ENCODE measurements around the gene COMMD1. TPM values are rescaled to one million over a fixed set of nuclear protein-coding genes. Genes with fewer than 3 reads are reported as not detected.
"Not testable (repeated sequence)": the region's sequence is repeated elsewhere in the genome, so short reads cannot be mapped to it uniquely, and the experiment has no call there.

The COMMD1 gene
- total RNA-seq, 2 donors from 2014 or later = 20.4 to 37.0 TPM

GRCh38 chr2:62032096-62032495, 126.6 kb downstream of the COMMD1 start:
- DNase-seq (ENCODE audit: low spot score in 2 of 2) (no peak), ATAC-seq (no peak)
- H3K36me3 Mint-ChIP-seq = no peaks in the 10 kb centered on the region
- H3K9me3 Mint-ChIP-seq = no peaks in the 10 kb centered on the region
- no peak overlapping the region for H3K27ac Mint-ChIP-seq

- DNase-seq (ENCODE audit: low spot score in 2 of 2) (no peak), ATAC-seq (no peak)
- Mint-ChIP-seq H3K36me3 (no peaks in the 10 kb centered on the region), H3K9me3 (no peaks in the 10 kb centered on the region), H3K27ac (no peak overlapping the region)
Observed at GRCh38 chr2:62034715-62035114, 129.2 kb downstream of the COMMD1 start.

DNA sequence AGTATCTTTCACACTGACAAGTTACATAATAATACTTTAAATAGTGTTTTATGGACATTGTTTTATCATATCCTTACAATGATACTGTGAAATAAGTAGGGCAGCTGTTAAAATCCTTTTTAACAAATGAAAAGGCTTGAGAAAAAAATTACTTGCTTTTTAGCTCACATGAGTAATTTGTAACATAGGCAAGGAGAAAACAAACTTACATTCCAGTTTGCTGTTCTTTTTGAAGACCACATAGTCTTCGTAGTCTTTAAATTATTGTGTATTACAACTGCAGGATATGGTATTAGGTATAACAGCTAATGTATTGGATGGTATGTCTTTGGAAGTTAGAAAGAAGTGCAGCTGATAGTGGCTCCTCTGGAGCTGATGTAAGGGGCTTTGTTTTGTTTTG, 130.8 kb downstream of the COMMD1 start:
- Mint-ChIP-seq H3K36me3 (peaks cover 4% of the 10 kb centered on the region in 2 donors), H3K27ac (no peak overlapping the region), H3K9me3 (no peaks in the 10 kb centered on the region)
- DNase-seq (ENCODE audit: low spot score in 2 of 2) = no peak
- ATAC-seq = no peak

GRCh38 chr2:62036761-62037250, 131.3 kb downstream of the COMMD1 start:
- no peak overlapping the region for H3K27ac Mint-ChIP-seq
- peaks cover 9 to 10% of the 10 kb centered on the region in 2 donors for H3K36me3 Mint-ChIP-seq
- no peak for DNase-seq (ENCODE audit: low spot score in 2 of 2)
- no peaks in the 10 kb centered on the region for H3K9me3 Mint-ChIP-seq
- ATAC-seq = no peak

DNA sequence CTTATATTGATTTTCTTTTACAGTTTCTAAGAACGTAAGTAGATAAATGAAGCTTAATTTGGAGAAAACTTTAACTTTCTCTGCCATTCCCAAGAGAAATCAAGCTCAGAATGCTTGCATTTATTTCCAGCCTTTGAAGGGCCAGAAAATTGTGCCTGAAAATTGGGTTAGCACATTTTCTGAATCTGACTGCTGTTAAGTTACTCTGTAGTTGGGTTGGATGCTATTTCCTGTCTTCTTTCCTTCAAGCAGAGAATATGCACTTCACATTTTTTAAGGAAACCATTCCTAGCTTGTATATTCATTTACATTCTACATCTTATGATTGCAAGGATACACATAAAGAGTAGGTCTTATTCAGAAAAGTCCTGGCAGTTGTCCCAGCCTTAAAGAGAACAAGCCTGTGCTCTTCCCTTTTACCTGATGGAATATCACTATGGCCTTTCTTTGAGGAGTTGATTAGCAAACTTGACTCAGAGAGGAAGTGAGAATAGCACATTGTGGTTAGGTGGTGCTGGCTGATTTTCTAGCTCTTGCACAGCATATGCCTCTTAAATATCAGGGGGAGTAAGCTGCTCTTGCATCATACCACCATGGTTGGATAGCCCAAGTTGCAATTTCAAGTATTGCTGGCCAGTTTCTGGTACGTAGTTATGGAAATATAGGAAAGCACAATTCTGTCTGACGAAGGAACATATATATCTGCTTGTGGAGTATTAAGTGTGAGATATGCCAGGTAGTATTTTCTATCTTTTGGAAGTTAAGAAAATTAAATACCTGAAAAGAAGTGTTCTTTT, 133.7 kb downstream of the COMMD1 start:
- Mint-ChIP-seq H3K36me3 (peaks cover 13% of the 10 kb centered on the region in 2 donors), H3K27ac (peak overlapping the region in 1 of 2 donors; percentile 39), H3K9me3 (no peaks in the 10 kb centered on the region)
- ATAC-seq (peak; percentile 97 to 99), DNase-seq (ENCODE audit: low spot score in 2 of 2) (peak in 1 of 2 donors; percentile 24)

- no peak for ATAC-seq
- DNase-seq (ENCODE audit: low spot score in 2 of 2) = no peak
- Mint-ChIP-seq H3K27ac (no peak overlapping the region), H3K36me3 (peaks cover 13 to 19% of the 10 kb centered on the region in 2 donors), H3K9me3 (peaks cover 0 to 4% of the 10 kb centered on the region in 2 donors)
Observed at GRCh38 chr2:62040926-62041325, 135.5 kb downstream of the COMMD1 start.

GRCh38 chr2:62041701-62042385, 136.4 kb downstream of the COMMD1 start:
- H3K9me3 Mint-ChIP-seq; ATAC-seq; DNase-seq (ENCODE audit: low spot score in 2 of 2); H3K27ac Mint-ChIP-seq: not testable (repeated sequence)
- peaks cover 13 to 19% of the 10 kb centered on the region in 2 donors for H3K36me3 Mint-ChIP-seq

GRCh38 chr2:62042400-62042799, 136.9 kb downstream of the COMMD1 start:
- no peak overlapping the region for H3K27ac Mint-ChIP-seq
- no peak for ATAC-seq
- peaks cover 0 to 4% of the 10 kb centered on the region in 2 donors for H3K9me3 Mint-ChIP-seq
- DNase-seq (ENCODE audit: low spot score in 2 of 2) = no peak
- H3K36me3 Mint-ChIP-seq = peaks cover 13 to 19% of the 10 kb centered on the region in 2 donors

- H3K36me3 Mint-ChIP-seq = peaks cover 13 to 19% of the 10 kb centered on the region in 2 donors
- H3K9me3 Mint-ChIP-seq = peaks cover 0 to 4% of the 10 kb centered on the region in 2 donors
- H3K27ac Mint-ChIP-seq = no peak overlapping the region
- ATAC-seq (no peak), DNase-seq (ENCODE audit: low spot score in 2 of 2) (no peak)
Observed at GRCh38 chr2:62042944-62043343, 137.5 kb downstream of the COMMD1 start.

- H3K36me3 Mint-ChIP-seq = peaks cover 13 to 19% of the 10 kb centered on the region in 2 donors
- DNase-seq (ENCODE audit: low spot score in 2 of 2) = no peak
- no peak for ATAC-seq
- H3K27ac Mint-ChIP-seq = no peak overlapping the region
- H3K9me3 Mint-ChIP-seq = peaks cover 0 to 4% of the 10 kb centered on the region in 2 donors
Observed at GRCh38 chr2:62045017-62045543, 139.6 kb downstream of the COMMD1 start.

GRCh38 chr2:62046141-62046540, 140.7 kb downstream of the COMMD1 start:
- ATAC-seq (no peak), DNase-seq (ENCODE audit: low spot score in 2 of 2) (no peak)
- H3K9me3 Mint-ChIP-seq = peaks cover 0 to 4% of the 10 kb centered on the region in 2 donors
- H3K27ac Mint-ChIP-seq = no peak overlapping the region
- peaks cover 10 to 16% of the 10 kb centered on the region in 2 donors for H3K36me3 Mint-ChIP-seq

- H3K9me3 Mint-ChIP-seq = no peaks in the 10 kb centered on the region
- H3K36me3 Mint-ChIP-seq = no peaks in the 10 kb centered on the region
- H3K27ac Mint-ChIP-seq = no peak overlapping the region
- ATAC-seq = no peak
- no peak for DNase-seq (ENCODE audit: low spot score in 2 of 2)
Observed at GRCh38 chr2:62050456-62051045, 145.1 kb downstream of the COMMD1 start.

- no peaks in the 10 kb centered on the region for H3K36me3 Mint-ChIP-seq
- ATAC-seq (no peak), DNase-seq (ENCODE audit: low spot score in 2 of 2) (no peak)
- H3K27ac Mint-ChIP-seq = no peak overlapping the region
- no peaks in the 10 kb centered on the region for H3K9me3 Mint-ChIP-seq
Observed at GRCh38 chr2:62054029-62054791, 148.7 kb downstream of the COMMD1 start.

- ATAC-seq = no peak
- no peak for DNase-seq (ENCODE audit: low spot score in 2 of 2)
- Mint-ChIP-seq H3K9me3 (no peaks in the 10 kb centered on the region), H3K36me3 (no peaks in the 10 kb centered on the region), H3K27ac (no peak overlapping the region)
Observed at GRCh38 chr2:62054916-62055450, 149.5 kb downstream of the COMMD1 start.

- Mint-ChIP-seq H3K9me3 (no peaks in the 10 kb centered on the region), H3K36me3 (no peaks in the 10 kb centered on the region), H3K27ac (no peak overlapping the region)
- no peak for DNase-seq (ENCODE audit: low spot score in 2 of 2)
- ATAC-seq = peak in 1 of 2 donors; percentile 49
Observed at GRCh38 chr2:62055724-62056336, 150.4 kb downstream of the COMMD1 start.

GRCh38 chr2:62056341-62056740, 150.9 kb downstream of the COMMD1 start:
- no peaks in the 10 kb centered on the region for H3K9me3 Mint-ChIP-seq
- DNase-seq (ENCODE audit: low spot score in 2 of 2) (no peak), ATAC-seq (no peak)
- no peaks in the 10 kb centered on the region for H3K36me3 Mint-ChIP-seq
- H3K27ac Mint-ChIP-seq = no peak overlapping the region

Data from activated naive CD4-positive, alpha-beta T cell treated with anti-CD3 and anti-CD28 coated beads, Interleukin-2, amount 50 U/mL, for 72 hours (primary cell).